ENCODE measurements around the gene AIPL1.

AIPL1 gene

GRCh38 chr17:6455321-6455705 lies 20.4 kb upstream of the AIPL1 start:
- H3K4me2 ChIP-seq (ENCODE audit: low read depth, low read length): peak overlapping the region; percentile 39; the same call in 1 of the 2 replicates
- no peaks in the 10 kb centered on the region for H3K79me2 ChIP-seq (ENCODE audit: low read length)
- no peaks in the 10 kb centered on the region for H3K9me2 ChIP-seq (replicated peaks; ENCODE audit: insufficient read depth, low read length)
- peaks cover 43% of the 10 kb centered on the region for H3K27me3 ChIP-seq (replicated peaks; ENCODE audit: insufficient read depth, low read length)
- peak overlapping the region; percentile 22; the same call in 1 of the 2 replicates for H3K4me3 ChIP-seq (ENCODE audit: low read length)
- no peaks in the 10 kb centered on the region; the same call in 1 of the 2 replicates for H3F3A ChIP-seq (ENCODE audit: insufficient read depth, low read length)
- H2AFZ ChIP-seq (ENCODE audit: low read length): peak overlapping the region; percentile 53; the same call in 1 of the 2 replicates
- peaks cover 8% of the 10 kb centered on the region for H3K4me1 ChIP-seq (ENCODE audit: low read length)
- H3K9me3 ChIP-seq (replicated peaks; ENCODE audit: insufficient read depth, low read length): no peaks in the 10 kb centered on the region
- TF ChIP-seq EZH2phosphoT487 (IDR thresholded peaks at IDR 0.05; ENCODE audit: low read length) (no peak), CTCF (IDR thresholded peaks at IDR 0.05; ENCODE audit: low read length) (no peak), EZH2 (optimal IDR thresholded peaks at IDR 0.05; ENCODE audit: low read depth, low read length) (no peak)
- H3K27ac ChIP-seq (ENCODE audit: low read length): peak overlapping the region; percentile 27; the same call in 1 of the 2 replicates
- peak overlapping the region; percentile 33; the same call in 1 of the 2 replicates for H3K9ac ChIP-seq (ENCODE audit: low read length)
- no peaks in the 10 kb centered on the region for H4K20me1 ChIP-seq (ENCODE audit: insufficient read depth, low read length)
- peak; percentile 75 for DNase-seq
- H3K36me3 ChIP-seq (replicated peaks; ENCODE audit: insufficient read depth, low read length): no peaks in the 10 kb centered on the region

- TF ChIP-seq EZH2 (optimal IDR thresholded peaks at IDR 0.05; ENCODE audit: low read depth, low read length): no peak
- no peak for TF ChIP-seq EZH2phosphoT487 (IDR thresholded peaks at IDR 0.05; ENCODE audit: low read length)
- TF ChIP-seq CTCF (IDR thresholded peaks at IDR 0.05; ENCODE audit: low read length): no peak
- Histone ChIP-seq H3K36me3 (replicated peaks; ENCODE audit: insufficient read depth, low read length) (no peaks in the 10 kb centered on the region), H3F3A (ENCODE audit: insufficient read depth, low read length) (no peaks in the 10 kb centered on the region; the same call in 1 of the 2 replicates), H4K20me1 (ENCODE audit: insufficient read depth, low read length) (no peaks in the 10 kb centered on the region), H3K27ac (ENCODE audit: low read length) (peak overlapping the region; percentile 27; the same call in 1 of the 2 replicates), H2AFZ (ENCODE audit: low read length) (peak overlapping the region; percentile 53; the same call in 1 of the 2 replicates), H3K4me1 (ENCODE audit: low read length) (peaks cover 8% of the 10 kb centered on the region), H3K79me2 (ENCODE audit: low read length) (no peaks in the 10 kb centered on the region), H3K27me3 (replicated peaks; ENCODE audit: insufficient read depth, low read length) (peaks cover 37% of the 10 kb centered on the region), H3K9ac (ENCODE audit: low read length) (peak overlapping the region; percentile 33; the same call in 1 of the 2 replicates), H3K4me2 (ENCODE audit: low read depth, low read length) (peak overlapping the region; percentile 39; the same call in 1 of the 2 replicates), H3K9me3 (replicated peaks; ENCODE audit: insufficient read depth, low read length) (no peaks in the 10 kb centered on the region), H3K9me2 (replicated peaks; ENCODE audit: insufficient read depth, low read length) (no peaks in the 10 kb centered on the region), H3K4me3 (ENCODE audit: low read length) (peak overlapping the region; percentile 22; the same call in 1 of the 2 replicates)
- DNase-seq: no peak
These were observed 19.8 kb upstream of the AIPL1 start for GRCh38 chr17:6454495-6455320.

GRCh38 chr17:6453279-6454024 lies 18.5 kb upstream of the AIPL1 start:
- peaks cover 25% of the 10 kb centered on the region for H3K27me3 ChIP-seq (replicated peaks; ENCODE audit: insufficient read depth, low read length)
- no peaks in the 10 kb centered on the region for H3K9me2 ChIP-seq (replicated peaks; ENCODE audit: insufficient read depth, low read length)
- H4K20me1 ChIP-seq (ENCODE audit: insufficient read depth, low read length): no peaks in the 10 kb centered on the region
- no peak overlapping the region for H3K4me2 ChIP-seq (ENCODE audit: low read depth, low read length)
- no peak for TF ChIP-seq CTCF (IDR thresholded peaks at IDR 0.05; ENCODE audit: low read length)
- no peak for TF ChIP-seq EZH2phosphoT487 (IDR thresholded peaks at IDR 0.05; ENCODE audit: low read length)
- no peak for TF ChIP-seq EZH2 (optimal IDR thresholded peaks at IDR 0.05; ENCODE audit: low read depth, low read length)
- no peak overlapping the region for H2AFZ ChIP-seq (ENCODE audit: low read length)
- no peak overlapping the region for H3K9ac ChIP-seq (ENCODE audit: low read length)
- DNase-seq: no peak
- H3K36me3 ChIP-seq (replicated peaks; ENCODE audit: insufficient read depth, low read length): no peaks in the 10 kb centered on the region
- H3K4me1 ChIP-seq (ENCODE audit: low read length): peaks cover 8% of the 10 kb centered on the region
- no peak overlapping the region for H3K27ac ChIP-seq (ENCODE audit: low read length)
- no peak overlapping the region for H3K4me3 ChIP-seq (ENCODE audit: low read length)
- H3K79me2 ChIP-seq (ENCODE audit: low read length): no peaks in the 10 kb centered on the region
- no peaks in the 10 kb centered on the region for H3K9me3 ChIP-seq (replicated peaks; ENCODE audit: insufficient read depth, low read length)
- H3F3A ChIP-seq (ENCODE audit: insufficient read depth, low read length): no peaks in the 10 kb centered on the region; the same call in 1 of the 2 replicates
